Measurements from ENCODE around the gene CLEC1A.

GRCh38 chr12:10126413-10126812, 27.6 kb upstream of the CLEC1A start:
- no peak for TF ChIP-seq POLR2A (IDR thresholded peaks at IDR 0.05)
- TF ChIP-seq CTCF (IDR thresholded peaks at IDR 0.05), result no peak
- TF ChIP-seq POLR2AphosphoS5 (IDR thresholded peaks at IDR 0.05), result no peak
